GM12874 (cell line): ENCODE measurements around the gene TMEM54.

ENCODE experiments used
- TF ChIP-seq, protein P1 (sequence below): IDR thresholded peaks from 2 replicates; pipeline ENCODE4 v1.5.1; 2011; ENCODE audit warnings: low read depth, mild to moderate bottlenecking, control low read depth, low read length, moderate library complexity; ENCODE audit not compliant: insufficient read depth

Gene TMEM54

DNA sequence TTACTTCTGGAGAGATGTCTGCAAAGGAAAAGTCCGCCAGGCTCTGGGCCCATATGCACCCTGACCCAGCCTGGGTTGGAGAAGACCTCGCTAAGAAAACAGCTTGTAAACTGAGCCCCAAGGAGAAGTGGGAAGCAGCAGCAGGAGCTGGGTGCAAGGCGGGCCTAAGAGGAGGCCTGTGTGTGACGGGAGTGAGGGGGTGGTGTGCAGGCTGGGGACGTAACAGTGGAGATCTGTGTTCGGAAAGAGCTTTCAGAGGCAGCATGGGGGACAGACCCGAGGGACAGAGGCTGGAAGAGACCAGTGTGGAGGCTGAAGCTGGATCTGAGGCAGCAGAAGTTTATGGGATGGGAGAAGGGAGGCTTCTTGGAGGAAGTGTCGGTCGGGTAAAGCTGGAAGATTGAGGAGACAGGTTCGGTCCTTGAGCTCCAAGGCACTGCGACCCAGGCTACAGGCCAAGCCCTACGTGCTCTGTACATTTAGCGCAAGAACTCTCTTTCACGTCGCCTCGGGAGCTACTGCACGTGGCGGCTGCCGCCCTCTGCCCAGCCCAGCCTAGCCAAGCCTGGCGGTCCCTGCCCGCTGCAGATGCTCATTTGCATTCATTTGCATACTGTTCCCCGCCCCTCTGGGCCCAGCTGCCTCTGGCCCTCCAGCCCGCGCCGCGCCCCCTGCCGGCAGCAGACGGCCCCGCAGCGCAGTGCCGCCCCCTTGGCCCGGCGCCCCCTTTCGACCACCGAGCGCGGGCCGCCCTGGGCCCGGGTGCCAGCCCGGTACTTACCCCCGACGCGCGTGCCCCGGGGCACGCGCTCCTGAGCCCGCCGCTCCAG, 8.6 kb downstream of the TMEM54 start:
- TF ChIP-seq, protein P1, sequence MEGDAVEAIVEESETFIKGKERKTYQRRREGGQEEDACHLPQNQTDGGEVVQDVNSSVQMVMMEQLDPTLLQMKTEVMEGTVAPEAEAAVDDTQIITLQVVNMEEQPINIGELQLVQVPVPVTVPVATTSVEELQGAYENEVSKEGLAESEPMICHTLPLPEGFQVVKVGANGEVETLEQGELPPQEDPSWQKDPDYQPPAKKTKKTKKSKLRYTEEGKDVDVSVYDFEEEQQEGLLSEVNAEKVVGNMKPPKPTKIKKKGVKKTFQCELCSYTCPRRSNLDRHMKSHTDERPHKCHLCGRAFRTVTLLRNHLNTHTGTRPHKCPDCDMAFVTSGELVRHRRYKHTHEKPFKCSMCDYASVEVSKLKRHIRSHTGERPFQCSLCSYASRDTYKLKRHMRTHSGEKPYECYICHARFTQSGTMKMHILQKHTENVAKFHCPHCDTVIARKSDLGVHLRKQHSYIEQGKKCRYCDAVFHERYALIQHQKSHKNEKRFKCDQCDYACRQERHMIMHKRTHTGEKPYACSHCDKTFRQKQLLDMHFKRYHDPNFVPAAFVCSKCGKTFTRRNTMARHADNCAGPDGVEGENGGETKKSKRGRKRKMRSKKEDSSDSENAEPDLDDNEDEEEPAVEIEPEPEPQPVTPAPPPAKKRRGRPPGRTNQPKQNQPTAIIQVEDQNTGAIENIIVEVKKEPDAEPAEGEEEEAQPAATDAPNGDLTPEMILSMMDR, result peak; percentile 68

DNA sequence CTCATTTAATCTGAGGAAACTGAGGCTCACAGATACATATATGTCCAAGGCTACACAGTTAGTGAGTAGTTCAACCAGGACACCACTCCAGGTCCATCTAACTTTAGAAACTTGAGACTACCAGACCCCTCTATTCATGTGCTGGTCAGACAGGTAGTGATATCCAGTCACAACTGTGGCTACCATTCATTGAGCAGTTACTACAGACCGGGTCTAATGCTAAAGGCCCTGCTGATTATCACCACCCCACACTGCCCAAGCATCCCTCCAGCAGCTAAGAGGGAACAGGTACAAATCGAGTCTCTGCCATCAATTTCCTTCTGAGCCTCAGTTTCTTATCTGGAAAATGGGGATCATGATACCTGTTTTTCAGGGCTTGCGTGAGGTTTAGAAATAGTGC, 9.6 kb downstream of the TMEM54 start:
- TF ChIP-seq, protein P1, result no peak

DNA sequence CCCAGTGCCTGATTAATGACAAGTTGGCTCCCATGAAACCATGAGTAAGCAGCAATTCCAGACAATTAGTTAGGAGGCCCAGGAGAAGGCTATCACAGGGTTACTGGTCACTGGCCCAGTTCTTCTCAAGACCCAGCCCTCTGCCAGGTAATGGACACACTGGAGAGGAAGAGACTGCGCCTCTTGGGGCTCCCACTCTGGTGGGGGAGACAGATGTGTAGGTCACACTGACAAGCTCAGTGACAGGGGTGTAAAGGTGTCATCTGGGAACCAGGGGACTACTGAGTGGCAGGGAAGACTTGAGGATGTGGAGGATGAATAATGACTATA, 10.0 kb downstream of the TMEM54 start:
- TF ChIP-seq, protein P1, result no peak

DNA sequence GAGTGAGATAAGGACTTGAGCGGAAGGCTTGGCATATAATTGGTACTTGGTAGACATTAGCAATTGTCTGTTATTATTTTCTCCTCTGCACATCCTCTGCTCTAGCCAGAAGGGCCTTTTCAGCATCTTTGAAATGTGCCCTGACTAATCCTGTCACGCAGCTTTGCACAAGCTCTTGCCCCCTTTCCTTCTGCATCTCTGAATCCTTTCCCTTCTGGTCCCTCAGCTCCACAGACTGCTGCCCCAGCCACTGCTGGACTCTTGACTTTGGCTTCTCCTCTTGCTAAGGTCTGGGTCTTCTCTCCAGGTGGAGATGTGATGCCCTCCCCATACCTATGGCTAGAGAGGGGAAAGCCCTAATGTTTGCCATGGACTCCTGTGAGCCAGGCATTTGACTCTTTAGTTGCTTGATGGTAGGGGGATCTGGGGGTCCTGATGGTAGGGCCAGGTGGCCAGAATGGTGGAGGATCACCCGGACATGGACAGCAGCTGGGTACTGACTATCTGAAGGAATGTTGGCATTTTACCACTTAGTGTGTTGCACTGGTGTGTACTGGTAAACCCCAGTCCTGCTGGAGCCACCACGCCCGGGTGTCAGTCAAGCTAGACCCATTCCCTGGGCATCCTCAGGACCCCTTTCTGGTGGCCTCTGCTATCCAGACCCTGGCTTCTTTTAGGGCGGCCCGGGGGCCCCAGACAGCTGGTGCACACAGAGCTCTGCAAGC, 10.5 kb downstream of the TMEM54 start:
- TF ChIP-seq, protein P1, result no peak

DNA sequence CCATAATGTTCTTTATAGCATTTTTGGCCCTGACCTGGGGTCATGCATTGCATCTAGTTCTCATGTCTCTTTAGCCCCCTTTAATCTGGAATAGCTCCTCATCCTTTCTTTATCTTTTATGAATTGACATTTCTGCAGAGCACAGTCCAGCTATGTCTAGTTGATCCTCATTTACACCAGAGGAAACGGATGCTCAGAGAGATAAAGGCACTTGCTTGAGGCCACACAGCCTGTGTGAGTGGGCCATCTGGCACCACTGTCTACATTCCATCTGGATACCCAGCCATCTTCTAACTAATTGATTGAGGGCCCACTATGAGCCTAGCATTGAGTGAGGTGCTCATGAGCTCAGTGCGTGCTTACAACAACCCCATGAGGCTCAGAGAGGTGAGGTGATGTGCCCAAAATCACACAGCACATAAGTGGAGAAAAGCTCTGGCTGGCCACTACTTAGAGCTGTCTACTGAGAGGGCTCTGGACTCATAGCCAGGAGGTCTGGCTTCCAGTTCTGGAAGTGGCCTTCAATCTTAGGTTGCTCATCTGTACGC, 11.4 kb downstream of the TMEM54 start:
- TF ChIP-seq, protein P1, result no peak

DNA sequence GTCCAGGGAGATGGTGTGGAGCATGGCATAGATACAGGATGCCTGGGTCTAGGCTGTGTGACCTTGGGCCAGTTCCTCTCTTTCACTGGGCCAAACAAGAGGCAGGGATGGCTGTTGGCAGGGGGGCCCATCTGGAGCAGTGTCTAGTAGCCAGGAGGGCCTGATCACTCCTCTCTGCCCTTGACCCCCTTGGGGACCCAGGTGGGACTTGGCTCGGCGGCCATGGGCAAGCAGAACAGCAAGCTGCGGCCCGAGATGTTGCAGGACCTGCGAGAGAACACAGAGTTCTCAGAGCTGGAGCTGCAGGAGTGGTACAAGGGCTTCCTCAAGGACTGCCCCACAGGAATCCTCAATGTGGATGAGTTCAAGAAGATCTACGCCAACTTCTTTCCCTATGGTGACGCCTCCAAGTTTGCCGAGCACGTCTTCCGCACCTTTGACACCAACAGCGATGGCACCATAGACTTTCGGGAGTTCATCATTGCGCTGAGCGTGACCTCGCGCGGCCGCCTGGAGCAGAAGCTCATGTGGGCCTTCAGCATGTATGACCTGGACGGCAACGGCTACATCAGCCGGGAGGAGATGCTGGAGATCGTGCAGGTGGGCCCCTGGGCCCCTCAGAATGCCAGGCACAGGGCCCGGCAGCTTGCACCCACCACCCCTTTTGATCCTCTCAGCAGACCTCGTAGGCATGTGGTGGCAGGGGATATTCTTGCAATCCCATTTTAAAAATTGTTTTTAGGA, 12.3 kb downstream of the TMEM54 start:
- TF ChIP-seq, protein P1, result no peak

DNA sequence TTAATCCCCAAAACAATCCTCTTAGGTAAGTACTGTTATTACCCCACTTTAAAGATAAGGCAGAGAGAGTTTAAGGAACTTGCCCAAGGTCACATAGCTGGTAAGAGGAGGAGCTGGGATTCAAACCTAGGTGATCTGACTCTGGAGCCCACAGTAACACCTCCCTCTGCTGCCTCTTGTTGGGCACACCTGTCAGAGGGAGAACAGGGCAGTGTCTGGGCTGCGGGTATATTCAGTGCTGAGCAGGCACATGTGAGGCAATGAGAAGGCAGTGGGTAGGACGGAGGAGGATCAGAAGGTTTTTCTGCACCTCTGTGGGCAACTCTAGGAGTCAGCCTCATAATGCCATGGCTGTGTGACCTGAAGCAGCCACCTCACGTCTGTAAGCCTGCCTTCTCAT, 13.1 kb downstream of the TMEM54 start:
- TF ChIP-seq, protein P1, result no peak
